MM.1S (cell line): Measurements from ENCODE around the gene TMEM182.

Experiments
- DNase-seq: peaks from one replicate; pipeline ENCODE4 v3.0.0-alpha.2; 2015
- H2AFZ ChIP-seq: fragments of 300-600 bp; sonication (generic); 2 replicates; pipeline ENCODE4 v1.6.0; 2016; ENCODE audit warnings: antibody characterized with exemption, low read length
- H3F3A ChIP-seq: fragments of 300-600 bp; sonication (generic); 2 replicates; pipeline ENCODE4 v1.6.1; 2016; ENCODE audit warnings: mild to moderate bottlenecking, antibody characterized with exemption, low read length, moderate library complexity, mixed read lengths; ENCODE audit not compliant: insufficient read depth
- H3K27ac ChIP-seq: fragments of 300-600 bp; sonication (generic); 2 replicates; pipeline ENCODE4 v1.5.1; 2016; ENCODE audit warnings: mild to moderate bottlenecking, low read length
- H3K27me3 ChIP-seq: fragments of 300-600 bp; sonication (generic); replicated peaks from 2 replicates; pipeline ENCODE4 v1.6.0; 2016; ENCODE audit warnings: low read length; ENCODE audit not compliant: insufficient read depth
- H3K36me3 ChIP-seq: fragments of 300-600 bp; sonication (generic); replicated peaks from 2 replicates; pipeline ENCODE4 v1.6.1; 2016; ENCODE audit warnings: mild to moderate bottlenecking, low read length, mixed read lengths; ENCODE audit not compliant: insufficient read depth
- H3K4me1 ChIP-seq: fragments of 300-600 bp; sonication (generic); 2 replicates; pipeline ENCODE4 v1.6.1; 2016; ENCODE audit warnings: low read length, mixed read lengths
- H3K4me2 ChIP-seq: fragments of 300-600 bp; sonication (generic); 2 replicates; pipeline ENCODE4 v1.6.0; 2016; ENCODE audit warnings: low read depth, low read length
- H3K4me3 ChIP-seq: fragments of 300-600 bp; sonication (generic); 2 replicates; pipeline ENCODE4 v1.5.1; 2016; ENCODE audit warnings: low read length, mixed read lengths
- H3K79me2 ChIP-seq: fragments of 300-600 bp; sonication (generic); 2 replicates; pipeline ENCODE4 v1.6.1; 2016; ENCODE audit warnings: mixed run types, low read length, mixed read lengths
- H3K9ac ChIP-seq: fragments of 300-600 bp; sonication (generic); 2 replicates; pipeline ENCODE4 v1.6.1; 2016; ENCODE audit warnings: low read length, mixed read lengths
- H3K9me2 ChIP-seq: fragments of 300-600 bp; sonication (generic); replicated peaks from 2 replicates; pipeline ENCODE4 v1.6.1; 2016; ENCODE audit warnings: mild to moderate bottlenecking, low read length, mixed read lengths; ENCODE audit not compliant: insufficient read depth
- H3K9me3 ChIP-seq: fragments of 300-600 bp; sonication (generic); replicated peaks from 2 replicates; pipeline ENCODE4 v1.6.1; 2016; ENCODE audit warnings: mild to moderate bottlenecking, low read length, mixed read lengths; ENCODE audit not compliant: insufficient read depth
- H4K20me1 ChIP-seq: fragments of 300-600 bp; sonication (generic); 2 replicates; pipeline ENCODE4 v1.6.1; 2016; ENCODE audit warnings: mild to moderate bottlenecking, low read length, moderate library complexity, mixed read lengths; ENCODE audit not compliant: insufficient read depth
- EZH2 ChIP-seq: fragments of 300-600 bp; sonication (generic); optimal IDR thresholded peaks from 2 replicates; pipeline ENCODE3; 2017; ENCODE audit warnings: low read depth, mild to moderate bottlenecking, antibody characterized with exemption, low read length, mixed read lengths
- EZH2phosphoT487 ChIP-seq: fragments of 300-600 bp; sonication (generic); IDR thresholded peaks from 2 replicates; pipeline ENCODE4 v1.6.1; 2018; ENCODE audit warnings: antibody characterized with exemption, low read length
- TF ChIP-seq, protein P1 (sequence below): fragments of 300-600 bp; sonication (generic); IDR thresholded peaks from 2 replicates; pipeline ENCODE4 v1.5.1; 2016; ENCODE audit warnings: antibody characterized with exemption, low read length, mixed read lengths

The TMEM182 gene

DNA sequence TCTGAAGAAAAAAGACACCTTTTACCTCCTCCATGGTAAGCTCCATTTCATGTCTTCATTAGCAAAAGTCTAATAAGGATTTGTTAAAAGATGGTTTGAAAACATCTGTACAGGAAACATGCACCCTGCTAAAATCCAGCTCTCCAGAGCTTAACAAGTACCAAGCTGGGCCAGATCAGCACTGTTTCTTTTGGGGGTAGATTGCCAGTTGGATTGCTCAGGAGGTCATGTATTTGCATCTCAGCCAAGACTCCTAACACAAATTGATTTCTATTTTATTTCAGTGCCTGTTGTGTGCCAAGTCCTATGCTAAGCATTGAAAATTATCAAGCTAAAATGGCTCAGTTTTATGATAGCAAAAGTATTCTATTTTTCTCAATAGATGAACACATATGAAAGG lies 3.4 kb upstream of the TMEM182 start:
- no peak overlapping the region for H3K4me2 ChIP-seq
- H3K27ac ChIP-seq = no peak overlapping the region
- H4K20me1 ChIP-seq = no peaks in the 10 kb centered on the region
- no peaks in the 10 kb centered on the region for H3K9me2 ChIP-seq
- no peak overlapping the region for H2AFZ ChIP-seq
- H3K9me3 ChIP-seq = no peaks in the 10 kb centered on the region
- no peaks in the 10 kb centered on the region for H3K27me3 ChIP-seq
- H3F3A ChIP-seq = no peaks in the 10 kb centered on the region
- H3K79me2 ChIP-seq = no peaks in the 10 kb centered on the region
- H3K9ac ChIP-seq = no peak overlapping the region
- H3K4me1 ChIP-seq = no peaks in the 10 kb centered on the region
- TF ChIP-seq EZH2phosphoT487 = no peak
- TF ChIP-seq EZH2 = no peak
- TF ChIP-seq, protein P1, sequence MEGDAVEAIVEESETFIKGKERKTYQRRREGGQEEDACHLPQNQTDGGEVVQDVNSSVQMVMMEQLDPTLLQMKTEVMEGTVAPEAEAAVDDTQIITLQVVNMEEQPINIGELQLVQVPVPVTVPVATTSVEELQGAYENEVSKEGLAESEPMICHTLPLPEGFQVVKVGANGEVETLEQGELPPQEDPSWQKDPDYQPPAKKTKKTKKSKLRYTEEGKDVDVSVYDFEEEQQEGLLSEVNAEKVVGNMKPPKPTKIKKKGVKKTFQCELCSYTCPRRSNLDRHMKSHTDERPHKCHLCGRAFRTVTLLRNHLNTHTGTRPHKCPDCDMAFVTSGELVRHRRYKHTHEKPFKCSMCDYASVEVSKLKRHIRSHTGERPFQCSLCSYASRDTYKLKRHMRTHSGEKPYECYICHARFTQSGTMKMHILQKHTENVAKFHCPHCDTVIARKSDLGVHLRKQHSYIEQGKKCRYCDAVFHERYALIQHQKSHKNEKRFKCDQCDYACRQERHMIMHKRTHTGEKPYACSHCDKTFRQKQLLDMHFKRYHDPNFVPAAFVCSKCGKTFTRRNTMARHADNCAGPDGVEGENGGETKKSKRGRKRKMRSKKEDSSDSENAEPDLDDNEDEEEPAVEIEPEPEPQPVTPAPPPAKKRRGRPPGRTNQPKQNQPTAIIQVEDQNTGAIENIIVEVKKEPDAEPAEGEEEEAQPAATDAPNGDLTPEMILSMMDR = no peak
- H3K36me3 ChIP-seq = no peaks in the 10 kb centered on the region
- no peak for DNase-seq
- H3K4me3 ChIP-seq = no peak overlapping the region

DNA sequence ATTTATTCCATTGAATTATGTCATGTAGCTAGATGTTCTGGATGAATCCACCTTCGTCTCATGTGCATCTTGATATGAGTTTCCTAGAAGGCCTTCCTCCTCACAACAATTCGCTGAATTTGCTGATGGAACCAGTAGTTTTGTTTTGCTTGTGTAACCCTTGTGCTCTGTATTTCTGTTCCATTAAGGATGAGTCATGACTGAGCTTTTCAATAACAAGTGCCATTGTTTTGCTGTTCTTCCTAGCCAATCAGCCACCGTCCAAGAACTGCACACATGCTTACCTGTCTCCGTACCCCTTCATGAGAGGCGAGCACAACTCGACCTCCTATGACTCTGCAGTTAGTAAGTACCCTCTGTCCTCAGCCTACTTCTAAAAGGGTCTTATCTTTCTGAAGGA lies 2.3 kb downstream of the TMEM182 start:
- H3K9ac ChIP-seq = no peak overlapping the region

GRCh38 chr2:102765061-102765460 lies 3.2 kb downstream of the TMEM182 start:
- no peak for DNase-seq
- H3F3A ChIP-seq = no peaks in the 10 kb centered on the region
- H3K9me3 ChIP-seq = no peaks in the 10 kb centered on the region
- H3K27ac ChIP-seq = no peak overlapping the region
- H3K27me3 ChIP-seq = no peaks in the 10 kb centered on the region
- H3K9ac ChIP-seq = no peak overlapping the region
- no peak overlapping the region for H3K4me2 ChIP-seq
- H3K79me2 ChIP-seq = no peaks in the 10 kb centered on the region
- H3K36me3 ChIP-seq = no peaks in the 10 kb centered on the region
- no peaks in the 10 kb centered on the region for H3K4me1 ChIP-seq
- H3K4me3 ChIP-seq = no peak overlapping the region
- TF ChIP-seq, protein P1 = no peak
- TF ChIP-seq EZH2phosphoT487 = no peak
- no peak for TF ChIP-seq EZH2
- H3K9me2 ChIP-seq = no peaks in the 10 kb centered on the region
- H4K20me1 ChIP-seq = no peaks in the 10 kb centered on the region
- no peak overlapping the region for H2AFZ ChIP-seq

More for the DNA sequence above, 2.3 kb downstream of the TMEM182 start:
- H3K79me2 ChIP-seq = no peaks in the 10 kb centered on the region
- TF ChIP-seq, protein P1 = no peak
- TF ChIP-seq EZH2phosphoT487 = no peak
- TF ChIP-seq EZH2 = no peak
- DNase-seq = no peak
- no peak overlapping the region for H3K27ac ChIP-seq
- no peak overlapping the region for H3K4me3 ChIP-seq
- no peaks in the 10 kb centered on the region for H3K4me1 ChIP-seq
- no peak overlapping the region for H2AFZ ChIP-seq
- no peaks in the 10 kb centered on the region for H4K20me1 ChIP-seq
- no peaks in the 10 kb centered on the region for H3K9me2 ChIP-seq
- H3F3A ChIP-seq = no peaks in the 10 kb centered on the region
- no peaks in the 10 kb centered on the region for H3K36me3 ChIP-seq
- H3K4me2 ChIP-seq = no peak overlapping the region
- no peaks in the 10 kb centered on the region for H3K27me3 ChIP-seq
- no peaks in the 10 kb centered on the region for H3K9me3 ChIP-seq

DNA sequence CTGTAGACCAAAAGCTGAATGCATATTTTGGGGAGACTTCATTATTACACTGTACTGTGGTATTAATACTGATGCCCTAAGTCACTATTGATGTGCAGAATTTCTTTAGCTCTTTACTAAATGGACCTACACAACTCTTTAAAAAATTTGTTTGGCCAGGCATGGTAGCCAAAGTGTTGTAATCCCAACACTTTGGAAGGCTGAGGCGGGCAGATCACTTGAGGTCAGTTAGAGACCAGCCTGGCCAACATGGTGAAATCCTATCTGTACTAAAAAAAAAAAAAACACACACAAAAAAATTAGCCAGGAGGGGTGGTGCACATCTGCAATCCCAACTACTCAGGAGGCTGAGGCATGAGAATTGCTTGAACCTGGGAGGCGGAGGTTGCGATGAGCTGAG lies 6.4 kb downstream of the TMEM182 start:
- Histone ChIP-seq H3F3A (no peaks in the 10 kb centered on the region), H3K4me2 (no peak overlapping the region), H3K4me3 (no peak overlapping the region), H3K27ac (no peak overlapping the region), H3K9ac (no peak overlapping the region), H3K9me3 (no peaks in the 10 kb centered on the region), H3K4me1 (no peaks in the 10 kb centered on the region), H3K79me2 (no peaks in the 10 kb centered on the region), H3K9me2 (no peaks in the 10 kb centered on the region), H3K27me3 (no peaks in the 10 kb centered on the region), H4K20me1 (no peaks in the 10 kb centered on the region), H2AFZ (no peak overlapping the region), H3K36me3 (no peaks in the 10 kb centered on the region)
- TF ChIP-seq, protein P1 = no peak
- TF ChIP-seq EZH2 (no peak), EZH2phosphoT487 (no peak)
- DNase-seq = no peak
